Heart left ventricle (tissue), 16 donors: Measurements from ENCODE around the gene EML5. TPM values are rescaled to one million over a fixed set of nuclear protein-coding genes. Genes with fewer than 3 reads are reported as not detected.

Experiments
- ATAC-seq, 4 donors: fragments of 200-7000 bp; cut with Tn5 transposase; one replicate each; pipeline ENCODE4 v1.9.1; 2020 to 2022; ENCODE audit warnings: moderate library complexity in 4 of 4, mild to moderate bottlenecking in 3 of 4, moderate number of reproducible peaks in 1 of 4
- DNase-seq, 5 donors: peaks; one replicate each; pipeline ENCODE4 v3.0.0-alpha.2; 2020
- H3K27ac ChIP-seq, 12 donors: fragments of 200-600 bp; sonication (generic) in 4 of 12; one replicate each; pipeline versions ENCODE4 v1.5.0 to v1.8.0; 2016 to 2022; ENCODE audit warnings: mild to moderate bottlenecking in 2 of 12
- H3K27me3 ChIP-seq, 9 donors: fragments of 200-600 bp; sonication (generic) in 2 of 9; one replicate each; pipeline versions ENCODE4 v1.5.1 to v1.8.0; 2016 to 2022; ENCODE audit warnings: mild to moderate bottlenecking in 3 of 9
- H3K36me3 ChIP-seq, 9 donors: fragments of 200-600 bp; sonication (generic) in 2 of 9; one replicate each; pipeline versions ENCODE4 v1.5.0 to v1.8.0; 2018 to 2022; ENCODE audit warnings: mild to moderate bottlenecking in 2 of 9
- H3K4me1 ChIP-seq, 12 donors: fragments of 200-600 bp; sonication (generic) in 4 of 12; one replicate each; pipeline versions ENCODE4 v1.5.0 to v1.8.0; 2016 to 2022; ENCODE audit warnings: mild to moderate bottlenecking in 3 of 12
- H3K4me3 ChIP-seq, 12 donors: fragments of 200-600 bp; sonication (generic) in 4 of 12; one replicate each; pipeline versions ENCODE4 v1.5.0 to v1.8.0; 2017 to 2022; ENCODE audit warnings: mild to moderate bottlenecking in 9 of 12, moderate library complexity in 4 of 12
- H3K9me3 ChIP-seq, 12 donors: fragments of 200-600 bp; sonication (generic) in 4 of 12; one replicate each; pipeline versions ENCODE4 v1.5.0 to v1.8.0; 2016 to 2022; ENCODE audit warnings: mild to moderate bottlenecking in 1 of 12
- POLR2A ChIP-seq, 2 donors: fragments of 450-650 bp; IDR thresholded peaks; one replicate each; pipeline ENCODE4 v1.6.1; 2017; ENCODE audit warnings: antibody characterized with exemption in 2 of 2, mild to moderate bottlenecking in 2 of 2, moderate library complexity in 2 of 2
- WGBS, 4 donors: extraction: QIAGEN DNeasy Blood & Tissue Kit in 2 of 4; methylation state at CpG; one replicate each; pipeline versions ENCODE4 v1.1.5 to v1.1.7; 2013 to 2018; 5-methylcytosine and 5-hydroxymethylcytosine counted together
- intact Hi-C, 10 donors: fragments of 100-400 bp; cut with DNase I; formaldehyde crosslinking; loops; one replicate each; pipeline versions ENCODE4 v1.11.1 to v1.14.2; 2022
- polyA plus RNA-seq, 2 donors: library from polyadenylated mRNA; stranded (reverse); fragments of 200-250 nt; gene quantifications; one replicate each; pipeline ENCODE4 v1.2.3, GENCODE V29; 2013
- total RNA-seq, 9 donors: library from RNA; depleted of rRNA in 2 of 9; stranded (reverse); fragments of >200 nt in 2 of 9; fragmentation: NEBNext Ultra II Directional in 3 of 9; extraction: Animal tissue kit (Norgen Biotek cat#: 25700) in 3 of 9; gene quantifications; one replicate each; pipeline versions ENCODE4 v1.1.0 to v1.2.4, GENCODE V29; 2016 to 2023
- TF ChIP-seq, protein P1 (sequence below), 12 donors: fragments of 200-600 bp; sonication (generic) in 4 of 12; IDR thresholded peaks; one replicate each; pipeline versions ENCODE4 v1.5.0 to v1.8.0; 2018 to 2022; ENCODE audit warnings: antibody characterized with exemption in 12 of 12, mild to moderate bottlenecking in 5 of 12
- donor health status: ischemic (EF 13 %, LVEDD 7.1; RV severe dilation, severe dysfunction).
- donor health status: healthy with polysubstance abuse.
- donor health status: DM: no; HTN: yes; CAD: no.
- donor health status: DM: no; HTN: no; CAD: no.
- donor health status: ischemic (EF 25% LVEDD 6.9; RV normal size, moderate dysfunction).
- donor health status: ischemic (EF 25% LVEDD 5.7; RV mildly dilated, moderate dysfunction).
- donor health status: healthy.
- donor health status: DM: yes; HTN: yes; CAD: no.
- donor health status: ischemic (EF 35%, LVEDD 5.7; RV mildly dilated, moderate dysfunction).
- donor health status: nonischemic (EF 11% LVEDD 7.7; RV severe dilation, severe dysfunction).
- donor health status: DM: yes; HTN: yes; CAD: no.
- donor health status: PGD.
- donor health status: ischemic (EF 29% LVEDD 5.4; RV normal size, mild dysfunction).
- donor health status: nonischemic (EF 23%, LVEDD 6.1; RV moderate dilation, normal function).

EML5 gene
- total and polyA plus RNA-seq, 11 donors, result 0.08 to 0.71 (median 0.21) TPM

DNA sequence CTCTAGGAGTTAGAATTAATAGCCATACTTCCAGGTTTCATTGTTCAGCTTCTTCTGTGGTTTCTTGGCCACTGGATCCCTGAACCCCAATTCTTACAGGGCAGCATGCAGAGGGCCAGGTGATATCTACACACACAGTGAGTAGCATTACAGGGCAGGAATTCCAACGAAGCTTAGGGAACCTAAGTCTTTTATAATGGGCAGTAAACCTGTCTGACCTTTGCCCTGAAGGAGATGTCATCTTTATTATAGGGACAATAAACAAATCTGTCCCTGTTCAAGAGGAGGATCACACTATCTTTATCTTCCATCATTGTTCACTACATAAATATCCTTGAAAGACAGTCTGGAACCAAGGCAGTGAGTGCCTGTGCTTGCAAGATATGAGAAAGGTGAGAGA, 11.7 kb upstream of the EML5 start:
- 55 to 75% (median 70%) methylated on average over 1 of the region's 1 CpG for WGBS, 4 donors
- H3K27ac ChIP-seq, result no peak overlapping the region

DNA sequence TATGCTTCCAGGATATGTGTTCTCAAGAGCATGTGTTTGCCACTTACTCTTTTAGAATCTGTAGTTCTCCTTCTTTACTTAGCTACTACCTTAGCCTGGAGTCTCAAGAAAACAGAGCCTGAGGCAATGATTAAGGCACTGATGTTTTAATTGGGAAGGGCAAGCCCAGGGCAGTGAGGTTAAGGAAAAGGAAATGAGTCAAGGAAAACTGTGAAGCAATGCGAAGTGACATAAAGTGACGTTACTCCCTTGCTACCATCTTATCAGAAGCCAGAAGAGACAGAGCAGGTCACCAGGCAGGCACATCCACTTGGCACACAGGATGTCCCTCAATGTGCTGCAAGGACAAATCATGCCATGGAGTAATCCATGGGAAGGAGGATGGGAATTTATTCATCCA, 11.3 kb upstream of the EML5 start:
- no peak for DNase-seq
- TF ChIP-seq, protein P1, sequence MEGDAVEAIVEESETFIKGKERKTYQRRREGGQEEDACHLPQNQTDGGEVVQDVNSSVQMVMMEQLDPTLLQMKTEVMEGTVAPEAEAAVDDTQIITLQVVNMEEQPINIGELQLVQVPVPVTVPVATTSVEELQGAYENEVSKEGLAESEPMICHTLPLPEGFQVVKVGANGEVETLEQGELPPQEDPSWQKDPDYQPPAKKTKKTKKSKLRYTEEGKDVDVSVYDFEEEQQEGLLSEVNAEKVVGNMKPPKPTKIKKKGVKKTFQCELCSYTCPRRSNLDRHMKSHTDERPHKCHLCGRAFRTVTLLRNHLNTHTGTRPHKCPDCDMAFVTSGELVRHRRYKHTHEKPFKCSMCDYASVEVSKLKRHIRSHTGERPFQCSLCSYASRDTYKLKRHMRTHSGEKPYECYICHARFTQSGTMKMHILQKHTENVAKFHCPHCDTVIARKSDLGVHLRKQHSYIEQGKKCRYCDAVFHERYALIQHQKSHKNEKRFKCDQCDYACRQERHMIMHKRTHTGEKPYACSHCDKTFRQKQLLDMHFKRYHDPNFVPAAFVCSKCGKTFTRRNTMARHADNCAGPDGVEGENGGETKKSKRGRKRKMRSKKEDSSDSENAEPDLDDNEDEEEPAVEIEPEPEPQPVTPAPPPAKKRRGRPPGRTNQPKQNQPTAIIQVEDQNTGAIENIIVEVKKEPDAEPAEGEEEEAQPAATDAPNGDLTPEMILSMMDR (IDR thresholded peaks at IDR 0.05), result no peak
- TF ChIP-seq POLR2A (IDR thresholded peaks at IDR 0.05), result no peak
- H3K4me1 ChIP-seq, result no peaks in the 10 kb centered on the region
- no peak for ATAC-seq
- peaks cover 0 to 19% (median 0%) of the 10 kb centered on the region in 12 donors for H3K9me3 ChIP-seq
- no peaks in the 10 kb centered on the region for H3K36me3 ChIP-seq
- intact Hi-C loops, result no loop called here
- no peak overlapping the region for H3K27ac ChIP-seq
- no peak overlapping the region for H3K4me3 ChIP-seq
- WGBS, 4 donors, result 34 to 53% (median 49%) methylated on average over 2 of the region's 2 CpGs
- peaks cover 0 to 6% (median 0%) of the 10 kb centered on the region in 9 donors for H3K27me3 ChIP-seq

More for the DNA sequence above, 11.7 kb upstream of the EML5 start:
- DNase-seq (no peak), ATAC-seq (no peak)
- peaks cover 0 to 6% (median 0%) of the 10 kb centered on the region in 9 donors for H3K27me3 ChIP-seq
- H3K4me3 ChIP-seq, result no peak overlapping the region
- intact Hi-C loops, result no loop called here
- no peaks in the 10 kb centered on the region for H3K36me3 ChIP-seq
- H3K9me3 ChIP-seq, result peaks cover 0 to 19% (median 0%) of the 10 kb centered on the region in 12 donors
- no peaks in the 10 kb centered on the region for H3K4me1 ChIP-seq
- no peak for TF ChIP-seq POLR2A (IDR thresholded peaks at IDR 0.05)
- TF ChIP-seq, protein P1 (IDR thresholded peaks at IDR 0.05), result no peak

DNA sequence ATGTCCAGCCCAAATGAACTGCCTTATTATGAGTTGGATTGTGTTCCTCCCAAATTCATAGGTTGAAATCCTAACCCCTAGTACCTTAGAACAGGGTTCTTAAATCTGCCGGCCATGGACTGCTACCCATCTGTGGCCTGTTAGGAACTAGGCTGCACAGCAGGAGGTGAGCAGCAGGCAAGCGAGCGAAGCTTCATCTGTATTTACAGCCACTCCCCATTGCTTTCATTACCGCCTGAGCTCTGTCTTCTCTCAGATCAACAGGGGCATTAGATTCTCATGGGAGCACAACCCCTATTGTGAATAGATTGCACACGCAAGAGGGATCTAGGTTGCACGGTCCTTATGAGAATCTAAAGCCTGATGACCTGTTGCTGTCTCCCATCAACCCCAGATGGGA, 9.8 kb upstream of the EML5 start:
- no peak overlapping the region for H3K27ac ChIP-seq
- DNase-seq (no peak), ATAC-seq (no peak)
- H3K4me1 ChIP-seq, result no peaks in the 10 kb centered on the region
- no peak overlapping the region for H3K4me3 ChIP-seq
- H3K9me3 ChIP-seq, result peaks cover 0 to 9% (median 0%) of the 10 kb centered on the region in 12 donors
- 65 to 75% (median 72%) methylated on average over 6 of the region's 6 CpGs for WGBS, 4 donors
- H3K36me3 ChIP-seq, result no peaks in the 10 kb centered on the region
- H3K27me3 ChIP-seq, result peaks cover 0 to 6% (median 0%) of the 10 kb centered on the region in 9 donors
- intact Hi-C loops, result no loop called here
- TF ChIP-seq POLR2A (IDR thresholded peaks at IDR 0.05), result no peak
- TF ChIP-seq, protein P1 (IDR thresholded peaks at IDR 0.05), result no peak

DNA sequence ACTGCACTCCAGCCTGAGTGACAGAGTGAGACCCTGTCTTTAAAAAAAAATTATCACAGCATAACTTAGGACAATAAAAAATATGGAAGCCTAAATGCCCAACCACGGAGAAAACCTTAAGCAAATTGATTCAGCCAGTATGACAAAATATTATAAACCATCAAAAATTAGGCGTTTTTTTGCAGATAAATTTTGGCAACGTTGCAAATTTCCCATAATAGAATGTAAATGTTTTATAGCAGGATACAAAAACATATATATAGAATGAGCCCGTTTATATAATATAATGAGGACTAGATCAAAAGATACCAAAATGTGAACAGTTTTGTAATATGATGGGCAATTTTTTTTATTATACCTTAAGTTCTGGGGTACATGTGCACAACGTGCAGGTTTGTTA, 6.8 kb upstream of the EML5 start:
- Histone ChIP-seq H3K9me3 (peaks cover 0 to 7% (median 0%) of the 10 kb centered on the region in 12 donors), H3K4me1 (no peaks in the 10 kb centered on the region), H3K4me3 (no peak overlapping the region), H3K27ac (no peak overlapping the region), H3K36me3 (no peaks in the 10 kb centered on the region), H3K27me3 (peaks cover 0 to 6% (median 0%) of the 10 kb centered on the region in 9 donors)
- ATAC-seq, result no peak
- intact Hi-C loops, result no loop called here
- WGBS, 4 donors, result 74 to 79% (median 76%) methylated on average over 5 of the region's 5 CpGs
- TF ChIP-seq POLR2A (IDR thresholded peaks at IDR 0.05), result no peak
- TF ChIP-seq, protein P1 (IDR thresholded peaks at IDR 0.05), result no peak
- DNase-seq, result no peak
